Measurements from ENCODE around the gene HDAC10.
"Not testable (repeated sequence)": the region's sequence is repeated elsewhere in the genome, so short reads cannot be mapped to it uniquely, and the experiment has no call there.

HDAC10 gene

DNA sequence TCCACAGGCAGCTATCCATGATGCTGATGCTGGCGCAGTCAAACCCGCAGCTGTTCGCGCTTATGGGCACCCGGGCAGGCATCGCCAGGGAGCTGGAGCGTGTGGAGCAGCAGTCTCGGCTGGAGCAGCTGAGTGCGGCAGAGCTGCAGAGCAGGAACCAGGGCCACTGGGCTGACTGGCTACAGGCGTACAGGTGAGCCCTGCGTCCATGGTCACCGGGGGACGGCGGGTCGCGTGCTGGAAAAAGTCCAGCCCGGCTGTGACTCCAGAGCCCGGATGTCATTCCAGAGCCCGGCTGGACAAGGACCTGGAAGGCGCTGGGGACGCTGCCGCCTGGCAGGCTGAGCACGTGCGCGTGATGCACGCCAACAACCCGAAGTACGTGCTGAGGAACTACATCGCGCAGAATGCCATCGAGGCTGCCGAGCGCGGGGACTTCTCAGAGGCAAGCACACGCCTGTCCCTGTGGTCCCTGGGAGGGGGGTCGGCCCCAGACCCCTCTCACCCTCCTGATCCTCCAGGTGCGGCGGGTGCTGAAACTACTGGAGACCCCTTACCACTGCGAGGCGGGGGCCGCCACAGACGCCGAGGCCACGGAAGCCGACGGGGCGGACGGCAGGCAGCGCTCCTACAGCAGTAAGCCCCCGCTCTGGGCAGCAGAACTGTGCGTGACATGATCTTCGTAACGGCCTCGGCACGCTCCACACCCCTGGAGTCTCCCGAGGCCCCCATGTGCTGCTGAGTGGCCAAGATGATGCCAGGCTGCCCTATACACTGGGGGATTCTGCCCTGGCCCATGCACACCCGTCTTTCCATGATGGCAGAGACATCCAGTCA is 34.2 kb downstream of the HDAC10 start:
- no peak for DNase-seq (ENCODE audit: low spot score)

DNA sequence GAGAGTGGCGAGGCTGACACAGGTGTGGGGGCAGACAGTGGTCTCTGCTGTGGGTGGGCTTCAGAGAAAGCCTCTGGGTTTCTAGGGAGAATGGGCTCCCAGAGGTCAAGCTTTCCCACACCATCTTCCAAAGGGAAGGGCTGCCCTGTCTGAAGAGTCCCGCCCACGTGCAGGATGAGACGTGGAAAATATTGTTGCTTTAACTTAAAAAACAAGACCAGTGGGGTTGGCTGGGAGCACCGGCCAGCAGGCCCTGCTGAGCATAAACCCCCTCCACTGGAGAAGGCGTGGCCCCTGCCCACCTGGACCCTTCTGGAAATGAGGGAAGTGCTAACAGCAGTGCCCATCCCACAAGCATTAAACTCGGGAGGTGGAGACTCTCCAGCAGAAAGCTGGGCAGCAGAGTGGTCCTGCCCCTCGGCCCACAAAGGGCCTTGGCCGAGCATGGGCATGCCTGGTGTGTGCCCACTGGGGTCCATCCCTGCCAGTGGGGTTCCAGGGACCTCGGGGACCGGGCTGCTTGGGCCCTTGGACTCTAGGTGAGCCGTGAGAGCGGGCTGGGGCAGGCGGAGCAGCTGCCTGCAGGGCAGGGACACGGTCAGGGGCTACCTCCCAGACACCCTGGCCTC is 34.9 kb downstream of the HDAC10 start:
- no peak for DNase-seq (ENCODE audit: low spot score)

DNA sequence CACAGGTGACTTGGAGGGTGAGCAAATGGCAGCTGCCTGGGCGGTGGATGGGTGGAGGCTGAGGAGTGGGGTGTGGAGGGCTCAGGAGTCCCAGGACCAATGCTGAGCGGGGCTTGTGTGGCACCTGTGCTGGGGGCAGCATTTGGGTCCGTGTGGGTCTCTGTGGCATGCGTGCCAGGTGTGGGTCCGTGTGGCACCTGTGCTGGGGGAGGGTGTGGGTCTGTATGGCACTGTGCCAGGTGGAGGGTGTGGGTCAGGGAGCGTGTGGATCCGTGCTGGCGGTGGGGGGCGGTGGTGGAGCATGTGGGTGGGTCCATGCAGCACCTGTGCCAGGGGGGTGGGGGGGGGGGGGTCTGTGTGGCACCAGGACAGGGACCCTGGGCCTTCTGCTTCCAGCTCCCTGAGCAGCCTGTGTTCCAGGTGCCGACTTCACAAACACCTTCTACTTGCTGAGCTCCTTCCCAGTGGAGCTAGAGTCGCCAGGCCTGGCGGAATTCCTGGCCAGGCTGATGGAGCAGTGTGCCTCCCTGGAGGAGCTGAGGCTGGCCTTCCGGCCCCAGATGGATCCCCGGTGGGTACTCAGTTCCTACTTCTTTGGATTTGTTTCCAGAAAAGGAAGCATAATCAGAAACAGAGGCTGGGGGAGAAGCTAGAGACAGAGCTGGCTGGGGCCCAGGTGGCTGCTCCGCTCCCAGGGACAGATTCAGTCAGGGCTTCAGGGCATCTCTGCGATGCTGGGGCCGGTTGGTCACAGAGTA is 35.6 kb downstream of the HDAC10 start:
- DNase-seq (ENCODE audit: low spot score), result no peak

DNA sequence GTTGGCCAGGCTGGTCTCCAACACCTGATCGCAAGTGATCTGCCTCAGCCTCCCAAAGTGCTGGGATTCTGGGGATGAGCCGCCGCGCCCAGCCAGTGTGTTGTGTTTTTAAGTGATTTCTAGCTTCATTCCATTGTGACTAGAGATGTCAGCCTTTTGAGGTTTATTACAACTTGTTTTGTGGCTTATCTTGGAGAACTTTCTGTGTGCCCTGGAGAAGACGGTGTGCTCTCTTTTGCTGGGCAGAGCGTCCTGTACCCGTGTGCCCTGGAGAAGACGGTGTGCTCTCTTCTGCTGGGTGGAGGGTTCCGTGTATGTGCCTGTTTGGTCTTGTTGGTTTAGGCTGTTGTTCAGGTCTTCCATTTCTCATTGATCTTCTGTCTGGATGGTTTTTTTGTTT is 37.8 kb downstream of the HDAC10 start:
- no peak for DNase-seq (ENCODE audit: low spot score)

DNA sequence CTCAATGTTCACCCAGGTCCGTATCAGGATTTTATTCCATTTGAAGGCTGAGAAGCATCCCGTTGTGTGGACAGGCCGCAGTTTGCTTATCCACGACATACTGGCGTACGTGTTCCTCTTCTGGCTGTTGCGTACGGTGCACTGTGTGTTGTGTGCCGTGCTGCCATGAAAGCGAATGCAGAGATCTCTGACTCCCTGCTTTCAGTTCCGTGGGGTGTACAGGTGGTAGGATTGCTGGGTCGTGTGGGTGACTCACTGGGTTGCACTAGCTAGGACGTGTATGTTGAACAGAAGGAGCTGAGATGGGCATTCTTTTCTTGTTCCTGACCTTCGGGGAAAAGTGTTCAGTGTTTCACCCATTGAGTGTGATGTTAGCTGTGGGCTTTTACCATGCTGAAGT is 39.9 kb downstream of the HDAC10 start:
- DNase-seq (ENCODE audit: low spot score), result no peak

DNA sequence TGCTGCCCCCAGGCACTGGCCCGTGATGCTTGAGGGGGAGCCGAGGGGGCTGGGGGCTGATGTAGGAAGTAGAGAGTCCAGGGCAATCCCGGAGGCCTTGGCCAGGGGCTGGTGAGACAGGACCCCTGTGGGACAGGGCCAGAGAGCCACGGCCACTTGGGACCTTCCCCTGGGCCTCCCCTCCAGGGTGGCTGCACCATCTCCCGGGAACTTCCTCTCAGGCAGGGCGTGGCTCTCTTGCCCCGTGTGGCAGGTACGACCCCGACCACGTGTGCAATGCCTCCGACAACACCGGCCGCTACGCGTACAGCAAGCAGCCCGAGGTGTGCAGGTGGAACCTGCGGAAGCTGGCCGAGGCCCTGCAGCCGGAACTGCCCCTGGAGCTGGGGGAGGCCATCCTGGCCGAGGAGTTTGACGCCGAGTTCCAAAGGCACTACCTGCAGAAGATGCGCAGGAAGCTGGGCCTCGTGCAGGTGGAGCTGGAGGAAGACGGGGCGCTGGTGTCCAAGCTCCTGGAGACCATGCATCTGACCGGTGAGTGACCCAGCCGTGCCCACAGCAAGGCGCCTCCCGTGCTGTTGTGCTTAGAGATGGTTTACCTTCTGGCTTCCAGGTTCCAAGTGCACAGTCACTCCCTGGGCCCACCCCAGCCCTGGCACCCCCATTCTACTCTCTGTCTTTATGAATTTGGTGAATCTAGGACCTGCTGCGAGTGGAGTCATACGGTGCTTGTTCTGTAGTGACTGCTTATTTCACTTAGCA is 40.5 kb downstream of the HDAC10 start:
- no peak for DNase-seq (ENCODE audit: low spot score)

DNA sequence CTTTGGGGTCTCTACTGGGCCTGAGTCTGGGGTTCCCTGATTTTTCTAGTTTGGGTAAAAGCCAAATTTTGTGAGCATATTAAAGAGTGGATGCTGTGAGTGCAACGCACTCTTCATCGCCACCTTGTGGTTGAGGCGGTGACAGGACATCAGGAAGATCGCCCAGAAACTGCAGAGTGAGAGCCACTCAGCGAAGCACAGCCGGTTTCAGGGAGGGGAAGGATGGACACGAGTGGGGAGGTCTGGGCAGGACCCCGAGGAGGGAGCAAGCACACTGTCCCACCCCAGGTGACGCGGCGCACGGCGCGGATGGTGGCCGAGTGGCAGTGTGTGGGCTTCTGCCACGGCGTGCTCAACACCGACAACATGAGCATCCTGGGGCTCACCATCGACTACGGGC is 41.2 kb downstream of the HDAC10 start:
- peak; percentile 56 for DNase-seq (ENCODE audit: low spot score)

DNA sequence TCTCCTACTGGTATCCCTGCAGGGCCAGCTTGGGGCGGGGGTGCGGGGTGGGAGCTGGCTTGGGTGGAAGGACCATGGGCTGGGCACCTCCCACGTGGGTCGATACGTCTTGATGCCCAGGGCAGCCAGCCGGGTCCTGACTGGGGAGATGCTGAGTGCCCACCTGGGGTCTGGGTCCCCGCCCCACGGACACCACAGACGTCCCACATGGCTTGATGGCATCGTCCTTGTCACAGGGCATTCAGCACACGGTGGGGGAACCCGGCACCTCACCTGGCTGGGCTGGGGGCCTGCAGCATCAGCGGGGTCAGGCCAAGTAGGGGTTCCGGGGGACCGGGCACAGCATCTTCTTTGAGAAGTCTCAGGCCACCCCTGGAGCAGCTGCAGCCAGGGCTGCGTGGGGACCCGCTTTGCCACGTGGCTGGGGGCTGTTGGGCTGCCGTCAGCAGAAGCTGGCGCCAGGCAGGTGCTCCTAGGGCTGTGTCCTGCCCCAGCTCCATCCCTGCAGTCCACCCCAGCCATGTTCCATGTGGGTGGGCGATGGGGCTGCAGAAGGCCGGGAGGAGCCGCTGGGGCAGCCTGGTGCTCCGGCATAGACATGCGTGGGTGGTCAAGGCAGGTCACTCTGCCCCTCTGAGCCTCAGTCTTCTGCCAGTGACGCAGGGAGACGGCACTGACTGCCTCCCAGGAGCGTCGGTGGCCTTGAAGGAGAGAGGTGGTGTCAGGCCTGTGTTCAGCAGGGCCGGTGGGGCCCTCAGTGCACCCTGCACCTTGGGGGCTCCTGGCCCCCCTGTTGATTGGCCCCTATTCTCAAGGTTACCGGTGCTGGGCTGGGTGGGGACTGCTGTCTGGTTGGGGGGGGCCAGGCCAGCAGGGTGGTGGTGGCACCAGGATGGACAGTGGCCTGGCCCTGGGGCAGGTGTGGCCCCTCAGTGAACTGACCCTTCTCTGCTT is 41.8 kb downstream of the HDAC10 start:
- no peak for DNase-seq (ENCODE audit: low spot score)

DNA sequence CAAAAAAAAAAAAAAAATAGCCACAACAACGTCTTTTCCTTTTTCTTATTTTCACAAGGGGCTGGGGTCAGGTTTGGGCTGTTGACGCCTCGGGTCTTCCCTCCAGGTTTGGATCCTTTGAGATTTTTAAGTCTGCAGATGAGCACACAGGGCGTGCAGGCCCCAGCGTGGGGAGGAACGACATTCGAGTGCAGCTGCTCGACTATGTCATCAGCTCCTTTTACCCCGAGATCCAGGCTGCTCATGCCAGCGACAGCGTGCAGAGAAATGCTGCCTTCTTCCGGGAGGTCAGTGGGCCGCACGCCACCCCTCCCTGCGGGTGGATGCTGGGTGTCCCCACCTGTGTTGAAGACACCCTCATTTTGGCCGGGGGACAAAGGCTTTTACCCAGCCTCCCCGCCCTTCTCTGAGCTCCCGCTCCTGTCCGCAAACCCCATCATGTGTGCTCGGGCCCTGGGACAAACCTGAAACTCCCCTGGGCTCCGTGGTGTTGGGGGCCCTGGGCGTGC is 42.6 kb downstream of the HDAC10 start:
- no peak for DNase-seq (ENCODE audit: low spot score)

DNA sequence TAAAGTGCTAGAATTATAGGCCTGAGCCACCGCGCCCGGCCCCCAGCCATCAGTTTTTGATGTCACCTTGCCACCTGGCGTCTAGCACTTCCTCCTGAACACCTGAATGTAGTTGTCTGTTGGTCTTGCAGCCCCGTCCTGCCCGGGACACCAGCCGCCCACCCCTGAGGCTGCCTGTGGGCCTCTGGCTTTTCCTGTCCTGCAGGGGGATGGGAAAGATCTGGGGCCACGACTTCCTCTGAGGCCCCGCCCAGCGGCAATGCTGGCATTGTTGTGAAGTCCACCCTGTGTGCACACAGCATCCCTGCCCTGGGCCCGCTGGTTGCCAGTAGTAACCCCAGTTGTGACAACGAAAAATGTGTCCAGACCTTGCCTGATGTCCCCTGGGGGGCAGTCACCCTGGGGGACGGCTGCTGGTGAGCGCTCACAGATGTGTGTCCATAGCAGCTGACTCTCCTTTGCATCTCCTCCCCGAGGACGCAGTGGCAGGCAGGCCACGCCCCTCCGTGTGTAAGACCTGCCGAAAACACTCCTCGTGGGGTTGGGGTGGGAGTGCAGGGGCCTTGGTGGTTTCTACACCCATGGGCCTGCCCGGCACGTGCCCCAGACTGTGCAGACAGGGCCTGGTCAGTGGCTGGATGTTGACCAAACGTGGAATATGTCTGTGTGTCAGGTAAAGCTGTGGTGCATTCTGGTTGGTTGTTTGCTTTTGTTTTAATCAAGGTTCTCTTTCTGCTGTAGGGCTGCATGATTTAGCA is 43.5 kb downstream of the HDAC10 start:
- DNase-seq (ENCODE audit: low spot score), result no peak

DNA sequence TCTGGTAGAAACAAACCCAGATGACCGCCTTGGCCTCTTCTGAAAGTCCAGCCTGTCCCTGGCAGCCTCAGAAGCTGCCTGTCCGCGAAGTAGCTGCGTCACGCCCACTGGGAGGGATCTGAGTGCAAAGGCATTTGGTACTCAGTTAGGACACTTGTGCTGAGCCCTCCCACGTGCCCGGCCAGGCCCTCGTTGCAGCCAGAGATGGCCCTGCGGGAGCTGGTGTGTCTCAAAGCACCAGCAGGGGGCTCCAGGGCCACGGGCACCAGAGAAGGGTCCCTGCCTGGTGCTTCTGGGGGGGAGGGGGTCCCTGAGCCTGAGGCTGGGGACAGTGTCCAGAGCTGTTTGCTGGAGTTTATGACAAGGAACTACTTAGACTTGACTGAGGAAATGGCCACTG is 44.5 kb downstream of the HDAC10 start:
- no peak for DNase-seq (ENCODE audit: low spot score)

DNA sequence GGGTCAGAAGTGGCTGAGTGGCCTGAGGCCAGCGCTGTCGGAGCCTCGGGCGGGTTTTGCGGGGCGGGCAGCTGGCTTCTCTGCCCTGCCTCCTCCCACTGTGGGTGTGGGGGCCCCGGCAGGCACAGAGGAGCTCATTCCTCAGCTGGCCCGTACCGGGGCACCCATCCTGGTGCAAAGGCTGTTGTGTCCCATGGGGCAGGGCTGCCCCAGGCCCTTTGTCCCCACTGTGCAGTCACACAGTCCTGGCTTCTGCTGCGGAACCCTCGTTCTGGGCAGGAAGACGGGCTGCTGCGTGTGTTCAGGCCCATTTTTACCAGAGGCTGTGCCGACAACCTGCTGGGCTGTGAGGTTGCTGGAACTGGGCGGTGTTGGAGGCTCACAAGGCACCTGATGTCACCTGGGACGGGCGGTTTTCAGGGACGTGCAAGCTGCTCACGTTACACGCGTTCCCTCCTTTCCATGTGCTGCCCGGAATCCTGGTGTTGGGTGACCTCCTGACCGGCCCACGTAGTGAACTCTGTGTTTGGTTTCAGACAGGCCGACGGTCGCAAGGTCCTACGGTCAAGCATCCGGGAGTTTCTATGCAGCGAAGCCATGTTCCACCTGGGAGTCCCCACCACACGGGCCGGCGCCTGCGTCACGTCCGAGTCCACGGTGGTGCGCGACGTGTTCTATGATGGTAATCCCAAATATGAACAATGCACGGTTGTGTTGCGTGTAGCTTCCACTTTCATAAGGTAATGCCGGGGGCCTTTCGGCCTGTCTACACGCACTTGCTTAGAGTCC is 45.1 kb downstream of the HDAC10 start:
- DNase-seq (ENCODE audit: low spot score), result no peak

DNA sequence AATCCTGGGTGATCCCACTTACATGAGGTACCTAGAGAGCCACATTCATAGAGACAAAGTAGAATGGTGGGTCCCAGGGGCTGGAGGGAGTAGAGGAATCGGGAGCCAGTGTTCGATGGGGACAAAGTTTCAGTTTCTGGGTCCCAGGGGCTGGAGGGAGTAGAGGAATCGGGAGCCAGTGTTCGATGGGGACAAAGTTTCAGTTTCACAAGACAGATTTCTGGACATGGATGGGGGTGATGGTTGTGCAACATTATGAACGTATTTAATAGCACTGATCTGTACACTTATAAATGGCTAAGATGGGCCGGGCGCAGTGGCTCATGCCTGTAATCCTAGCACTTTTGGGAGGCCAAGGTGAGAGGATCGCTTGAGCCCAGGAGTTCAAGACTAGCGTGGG is 46.1 kb downstream of the HDAC10 start:
- DNase-seq (ENCODE audit: low spot score), result not testable (repeated sequence)

DNA sequence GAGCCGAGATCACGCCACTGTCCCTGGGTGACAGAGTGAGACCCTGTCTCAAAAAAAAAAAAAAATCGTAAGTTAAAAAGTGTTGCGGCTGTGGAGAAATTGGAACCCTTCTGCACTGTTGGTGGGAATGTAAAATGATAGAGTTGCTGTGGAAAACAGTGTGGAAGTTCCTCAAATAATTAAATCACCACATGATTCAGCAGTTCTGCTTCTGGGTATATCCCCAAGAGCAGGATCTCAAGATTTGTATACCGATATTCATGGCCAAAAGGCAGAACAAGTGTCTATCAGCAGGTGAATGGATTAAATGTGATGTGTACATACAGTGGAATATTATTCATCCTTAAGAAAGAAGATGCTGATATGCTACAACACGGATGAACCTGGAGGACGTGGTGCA is 46.5 kb downstream of the HDAC10 start:
- no peak for DNase-seq (ENCODE audit: low spot score)

DNA sequence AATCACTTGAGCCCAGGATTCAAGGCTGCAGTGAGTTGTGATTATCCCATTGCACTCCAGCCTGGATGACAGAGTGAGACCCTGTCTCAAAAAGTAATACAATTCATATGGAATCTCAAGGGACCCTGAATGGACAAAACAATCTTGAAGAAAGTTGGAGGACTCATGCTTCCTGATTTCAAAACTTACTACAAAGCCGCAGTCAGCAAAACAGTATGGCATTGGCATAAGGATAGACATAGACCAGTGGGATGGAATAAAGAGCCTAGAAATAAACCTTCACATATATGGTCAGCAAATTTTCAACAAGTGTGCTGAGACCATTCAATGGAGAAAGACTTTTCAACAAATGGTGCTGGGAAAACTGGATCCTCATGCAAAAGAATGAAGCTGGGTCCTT is 47.8 kb downstream of the HDAC10 start:
- no peak for DNase-seq (ENCODE audit: low spot score)

DNA sequence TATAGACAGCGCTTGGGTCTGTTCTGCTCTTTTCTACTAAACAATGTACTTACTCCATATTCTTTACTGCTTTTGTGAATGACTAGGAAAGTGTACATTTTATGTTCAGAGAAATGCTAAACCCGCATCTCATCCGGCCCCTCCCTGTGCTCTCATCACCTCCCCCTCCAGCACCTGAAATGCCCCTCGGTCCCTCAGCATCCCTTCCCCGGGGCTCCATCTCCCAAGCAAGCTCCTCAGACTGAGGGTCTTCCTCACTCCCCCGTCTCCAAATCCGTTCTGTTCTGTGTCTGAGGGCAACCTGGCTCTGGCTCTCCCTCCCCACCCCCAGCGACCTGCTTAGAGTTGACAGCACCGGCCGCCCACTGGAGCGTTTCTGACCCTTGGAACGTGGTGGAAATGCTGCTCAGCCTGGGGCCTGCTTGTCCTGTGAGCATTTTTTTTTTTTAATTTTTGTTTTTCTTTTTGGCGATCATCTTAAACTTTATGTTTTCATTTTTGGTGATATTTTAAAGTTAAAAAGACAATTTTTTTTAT is 48.9 kb downstream of the HDAC10 start:
- no peak for DNase-seq (ENCODE audit: low spot score)

DNA sequence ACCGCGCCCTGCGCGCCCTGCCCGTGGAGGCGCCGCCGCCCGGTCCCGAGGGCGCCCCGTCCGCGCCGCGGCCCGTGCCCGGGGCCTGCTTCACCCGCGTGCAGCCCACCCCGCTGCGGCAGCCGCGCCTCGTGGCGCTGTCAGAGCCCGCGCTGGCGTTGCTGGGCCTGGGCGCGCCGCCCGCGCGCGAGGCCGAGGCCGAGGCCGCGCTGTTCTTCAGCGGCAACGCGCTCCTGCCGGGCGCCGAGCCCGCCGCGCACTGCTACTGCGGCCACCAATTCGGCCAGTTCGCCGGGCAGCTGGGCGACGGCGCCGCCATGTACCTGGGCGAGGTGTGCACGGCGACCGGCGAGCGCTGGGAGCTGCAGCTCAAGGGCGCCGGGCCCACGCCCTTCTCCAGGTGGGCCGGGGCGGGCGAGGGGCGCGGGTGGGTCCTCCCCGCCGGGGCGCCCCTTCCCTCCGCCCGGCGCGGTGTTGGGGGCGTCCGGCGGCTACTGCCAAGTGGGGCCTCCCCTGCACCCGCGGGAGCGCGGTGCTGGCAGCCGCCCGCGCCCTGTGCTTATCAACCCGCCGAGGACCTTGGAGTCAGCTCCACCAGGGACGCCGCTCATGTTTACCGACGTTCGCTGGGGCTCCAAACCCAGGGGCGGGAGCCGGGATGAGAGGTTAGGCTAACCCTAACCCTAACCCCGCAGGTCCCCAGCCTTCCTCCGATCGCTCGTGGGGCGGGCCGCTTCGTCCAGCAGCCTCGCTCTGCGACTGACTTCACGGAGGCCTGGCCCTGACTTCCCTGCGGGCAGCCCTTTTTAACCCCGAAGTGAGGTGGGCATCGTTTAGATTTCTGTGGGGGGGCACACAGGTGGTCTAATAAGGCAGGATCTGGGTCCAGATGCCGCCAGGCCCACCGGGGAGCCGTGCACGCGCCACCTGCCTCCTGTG is 49.6 kb downstream of the HDAC10 start:
- DNase-seq (ENCODE audit: low spot score), result no peak
